Ectodermal cell (in vitro differentiated cells): ENCODE measurements around the gene MCFD2.

Experiments used
- H3K27ac ChIP-seq: 2 replicates; pipeline ENCODE4 v1.7.0; 2013; ENCODE audit warnings: mild to moderate bottlenecking, low read depth, low read length; ENCODE audit not compliant: insufficient read depth, poor library complexity, severe bottlenecking
- H3K27me3 ChIP-seq: 2 replicates; pipeline ENCODE4 v1.7.0; 2013; ENCODE audit warnings: mild to moderate bottlenecking, low read length; ENCODE audit not compliant: insufficient read depth, control insufficient read depth, poor library complexity, severe bottlenecking
- H3K36me3 ChIP-seq: one replicate; pipeline ENCODE4 v1.7.0; 2013; ENCODE audit warnings: low read length; ENCODE audit not compliant: control insufficient read depth, insufficient read depth
- H3K4me1 ChIP-seq: one replicate; pipeline ENCODE4 v1.7.0; 2013; ENCODE audit warnings: low read length; ENCODE audit not compliant: control insufficient read depth, insufficient read depth
- H3K4me3 ChIP-seq: 2 replicates; pipeline ENCODE4 v1.7.0; 2013; ENCODE audit warnings: low read depth, low read length, control low read depth; ENCODE audit not compliant: insufficient read depth
- H3K9me3 ChIP-seq: 2 replicates; pipeline ENCODE4 v1.7.0; 2013; ENCODE audit warnings: mild to moderate bottlenecking, low read length, moderate library complexity; ENCODE audit not compliant: control insufficient read depth
- WGBS, 2 experiments: methylation state at CpG; one replicate each; pipeline ENCODE4 v1.1.7; 2013; ENCODE audit warnings: missing lambda C conversion rate in 2 of 2; 5-methylcytosine and 5-hydroxymethylcytosine counted together

MCFD2 gene

DNA sequence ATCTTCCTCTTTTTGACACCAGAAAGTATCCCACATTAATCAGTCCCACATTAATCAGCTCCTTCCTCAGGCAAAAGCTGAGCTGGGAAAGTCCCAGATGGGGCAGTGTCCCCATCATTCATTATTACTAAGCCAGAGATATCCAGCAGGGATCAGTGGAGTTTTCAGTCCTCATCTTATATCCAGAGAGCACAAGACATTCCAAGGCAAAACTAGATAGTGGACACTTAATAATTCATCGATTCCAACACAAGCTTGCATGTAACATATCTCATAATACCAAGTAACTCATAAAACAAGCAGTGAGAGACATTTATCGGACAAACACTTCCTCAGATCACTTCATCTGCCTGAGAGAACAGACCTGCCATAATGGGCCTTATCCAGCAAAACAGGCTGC lies 53.1 kb downstream of the MCFD2 start:
- WGBS, 2 experiments, result 95 to 97% methylated on average over 2 of the region's 2 CpGs
- Histone ChIP-seq H3K9me3 (no peaks in the 10 kb centered on the region), H3K4me3 (no peak overlapping the region), H3K27ac (no peak overlapping the region), H3K36me3 (no peaks in the 10 kb centered on the region), H3K4me1 (peaks cover 8% of the 10 kb centered on the region), H3K27me3 (no peaks in the 10 kb centered on the region)

- H3K9me3 ChIP-seq, result no peaks in the 10 kb centered on the region
- no peak overlapping the region for H3K27ac ChIP-seq
- H3K4me1 ChIP-seq, result peaks cover 8% of the 10 kb centered on the region
- no peaks in the 10 kb centered on the region for H3K36me3 ChIP-seq
- WGBS, 2 experiments, result 90 to 92% methylated on average over 6 of the region's 6 CpGs
- no peaks in the 10 kb centered on the region for H3K27me3 ChIP-seq
- H3K4me3 ChIP-seq, result no peak overlapping the region
Measured at GRCh38 chr2:46861916-46862315, 53.7 kb downstream of the MCFD2 start.

GRCh38 chr2:46859482-46859881 lies 56.1 kb downstream of the MCFD2 start:
- H3K36me3 ChIP-seq, result no peaks in the 10 kb centered on the region
- H3K4me3 ChIP-seq, result no peak overlapping the region
- no peak overlapping the region for H3K27ac ChIP-seq
- WGBS, 2 experiments, result 86 to 88% methylated on average over 9 of the region's 9 CpGs
- no peaks in the 10 kb centered on the region for H3K9me3 ChIP-seq
- no peaks in the 10 kb centered on the region for H3K27me3 ChIP-seq
- H3K4me1 ChIP-seq, result peaks cover 11% of the 10 kb centered on the region

DNA sequence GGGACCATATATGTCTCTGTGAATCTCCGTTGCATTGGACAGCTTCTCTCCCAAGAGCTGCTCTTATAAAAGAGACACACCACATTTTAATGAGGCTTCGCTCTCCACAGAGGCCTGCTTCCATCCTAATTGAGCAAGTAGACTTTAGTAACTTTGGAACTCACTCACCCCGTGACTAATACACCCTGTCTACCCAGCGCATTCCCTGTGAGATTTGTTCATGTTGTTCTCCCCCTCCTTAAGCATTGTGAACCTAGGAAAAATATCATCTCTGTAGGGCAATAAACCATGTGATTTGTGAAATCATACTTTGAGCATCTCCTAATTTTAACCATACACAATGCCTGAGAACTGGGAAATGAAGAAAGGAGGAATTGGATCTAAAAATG lies 56.9 kb downstream of the MCFD2 start:
- peaks cover 13% of the 10 kb centered on the region for H3K4me1 ChIP-seq

DNA sequence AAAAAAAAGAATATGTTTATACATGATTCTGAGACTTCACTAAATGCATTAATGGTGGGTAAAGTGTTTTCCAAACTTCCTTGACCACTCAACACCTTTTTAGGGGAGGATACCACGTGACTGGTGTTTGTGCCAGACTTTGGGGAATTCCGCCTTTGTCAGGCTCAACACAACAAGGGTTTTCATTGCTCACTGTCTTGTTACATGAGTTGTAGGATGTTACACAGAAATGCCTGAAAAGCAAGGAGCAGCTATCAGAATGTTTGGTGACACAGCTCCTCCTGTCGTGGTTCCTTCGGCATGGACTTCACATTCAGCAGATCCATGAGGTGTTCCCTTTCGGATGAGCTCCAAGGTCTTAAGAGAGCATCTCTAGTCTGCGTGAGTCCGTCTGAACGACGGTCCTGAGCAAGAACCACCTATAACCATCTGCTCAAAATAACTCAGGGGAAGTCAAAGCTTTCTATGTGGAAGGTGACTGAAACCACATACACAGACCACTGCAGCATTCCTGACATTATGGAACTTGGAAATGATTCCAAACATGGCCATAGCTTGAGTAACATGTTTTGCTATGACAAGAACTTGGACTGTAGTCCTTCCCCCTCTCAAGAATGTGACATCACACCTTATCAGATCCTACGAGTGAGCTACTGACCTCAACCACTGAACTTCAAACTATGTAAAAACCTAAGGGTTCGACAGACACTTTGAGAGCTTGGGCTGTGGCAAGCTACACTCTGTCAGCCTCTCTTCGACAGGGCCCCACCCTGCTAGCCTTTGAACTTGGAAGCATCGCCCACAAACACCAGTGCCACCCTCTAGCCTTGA lies 57.5 kb downstream of the MCFD2 start:
- Histone ChIP-seq H3K27me3 (no peaks in the 10 kb centered on the region), H3K9me3 (no peaks in the 10 kb centered on the region), H3K27ac (no peak overlapping the region), H3K4me3 (no peak overlapping the region), H3K4me1 (peaks cover 13% of the 10 kb centered on the region), H3K36me3 (no peaks in the 10 kb centered on the region)
- WGBS, 2 experiments, result 91 to 94% methylated on average over 13 of the region's 13 CpGs

More for the DNA sequence above, 56.9 kb downstream of the MCFD2 start:
- 93 to 96% methylated on average over 4 of the region's 4 CpGs for WGBS, 2 experiments
- H3K36me3 ChIP-seq, result no peaks in the 10 kb centered on the region
- H3K9me3 ChIP-seq, result no peaks in the 10 kb centered on the region
- H3K27ac ChIP-seq, result no peak overlapping the region
- H3K27me3 ChIP-seq, result no peaks in the 10 kb centered on the region
- H3K4me3 ChIP-seq, result no peak overlapping the region

GRCh38 chr2:46856336-46856735 lies 59.3 kb downstream of the MCFD2 start:
- Histone ChIP-seq H3K9me3 (no peaks in the 10 kb centered on the region), H3K27me3 (no peaks in the 10 kb centered on the region), H3K4me3 (no peak overlapping the region), H3K36me3 (no peaks in the 10 kb centered on the region), H3K4me1 (peaks cover 13% of the 10 kb centered on the region), H3K27ac (no peak overlapping the region)
- WGBS, 2 experiments, result 90 to 93% methylated on average over 3 of the region's 3 CpGs

GRCh38 chr2:46855805-46856204 lies 59.8 kb downstream of the MCFD2 start:
- WGBS, 2 experiments, result 100% methylated on average over 1 of the region's 1 CpG; no CpG with 5 or more reads in 1 of the 2 experiments
- no peak overlapping the region for H3K4me3 ChIP-seq
- peaks cover 13% of the 10 kb centered on the region for H3K4me1 ChIP-seq
- H3K9me3 ChIP-seq, result no peaks in the 10 kb centered on the region
- no peak overlapping the region for H3K27ac ChIP-seq
- H3K27me3 ChIP-seq, result no peaks in the 10 kb centered on the region
- no peaks in the 10 kb centered on the region for H3K36me3 ChIP-seq

- Histone ChIP-seq H3K27me3 (no peaks in the 10 kb centered on the region), H3K4me3 (no peak overlapping the region), H3K36me3 (no peaks in the 10 kb centered on the region), H3K27ac (no peak overlapping the region), H3K9me3 (no peaks in the 10 kb centered on the region), H3K4me1 (peaks cover 15% of the 10 kb centered on the region)
- WGBS, 2 experiments, result 82 to 90% methylated on average over 3 of the region's 3 CpGs
Measured at GRCh38 chr2:46854260-46854659, 61.3 kb downstream of the MCFD2 start.

DNA sequence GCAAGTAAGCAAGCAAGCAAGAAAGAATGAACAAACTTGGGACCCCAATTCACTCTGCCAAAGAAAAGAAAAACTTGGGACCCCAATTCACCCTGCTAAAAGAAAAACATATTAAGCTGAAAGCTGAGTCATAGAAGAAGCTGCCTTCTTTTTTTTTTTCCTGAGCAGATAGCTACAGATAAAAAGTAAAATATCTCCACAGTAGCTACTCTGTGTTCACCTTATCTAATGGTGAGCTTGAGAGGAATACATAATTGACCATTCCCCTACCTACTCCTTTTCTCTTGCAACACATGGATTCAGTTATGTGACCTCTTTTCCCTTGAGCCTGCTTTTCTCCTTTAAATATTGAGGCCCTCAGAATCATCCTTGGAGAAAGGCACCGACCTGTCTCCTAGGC lies 63.0 kb downstream of the MCFD2 start:
- Histone ChIP-seq H3K9me3 (no peaks in the 10 kb centered on the region), H3K4me1 (peaks cover 10% of the 10 kb centered on the region), H3K27ac (no peak overlapping the region), H3K27me3 (no peaks in the 10 kb centered on the region), H3K36me3 (no peaks in the 10 kb centered on the region), H3K4me3 (no peak overlapping the region)
- WGBS, 2 experiments, result 85 to 89% methylated on average over 1 of the region's 1 CpG

DNA sequence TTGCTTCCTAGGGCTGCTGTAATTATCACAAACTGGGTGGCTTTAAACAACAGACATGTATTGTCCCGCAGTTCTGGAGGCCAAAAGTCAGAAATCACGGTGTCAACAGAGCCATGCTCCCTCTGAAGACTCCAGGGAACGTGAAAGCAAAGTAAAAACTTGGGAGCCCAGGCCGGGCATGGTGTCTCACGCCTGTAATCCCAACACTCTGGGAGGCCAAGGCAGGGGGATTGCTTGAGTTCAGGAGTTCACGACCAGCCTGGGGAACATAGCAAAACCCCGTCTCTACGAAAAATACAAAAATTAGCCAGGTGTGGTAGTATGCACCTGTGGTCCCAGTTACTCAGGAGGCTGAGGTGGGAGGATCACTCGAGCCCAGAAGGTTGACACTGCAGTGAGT lies 63.5 kb downstream of the MCFD2 start:
- Histone ChIP-seq H3K4me3 (no peak overlapping the region), H3K36me3 (no peaks in the 10 kb centered on the region), H3K9me3 (no peaks in the 10 kb centered on the region), H3K27ac (no peak overlapping the region), H3K4me1 (peaks cover 10% of the 10 kb centered on the region), H3K27me3 (no peaks in the 10 kb centered on the region)
- 90 to 94% methylated on average over 9 of the region's 9 CpGs for WGBS, 2 experiments
